ENCODE measurements around the gene ZC3HAV1L. TPM values are rescaled to one million over a fixed set of nuclear protein-coding genes. Genes with fewer than 3 reads are reported as not detected.

The ZC3HAV1L gene
- total and polyA plus RNA-seq, 2 of the 8 experiments (the other 6 are each of a cell fraction or from before 2014, with no cell fraction given): 5.2 to 7.0 TPM

- no peak overlapping the region for H3K18ac ChIP-seq (ENCODE audit: extremely low read depth, low read length)
- TF ChIP-seq SRF (IDR thresholded peaks at IDR 0.05; ENCODE audit: low read depth, low read length) (no peak), CBX5 (IDR thresholded peaks at IDR 0.05; ENCODE audit: low read depth, low read length) (no peak), HDAC6 (IDR thresholded peaks at IDR 0.05; ENCODE audit: low read depth, low read length) (no peak), BRCA1 (IDR thresholded peaks at IDR 0.05; ENCODE audit: low read depth, low read length) (no peak), RFX5 (IDR thresholded peaks at IDR 0.05; ENCODE audit: borderline replicate concordance, low read depth, low read length) (no peak), TAF1 (IDR thresholded peaks at IDR 0.05; ENCODE audit: low read depth, low read length) (no peak), CHD1 (IDR thresholded peaks at IDR 0.05; ENCODE audit: low read depth, low read length) (no peak), JUN (IDR thresholded peaks at IDR 0.05; ENCODE audit: low read depth, low read length) (no peak), POLR2AphosphoS5 (IDR thresholded peaks at IDR 0.05; ENCODE audit: low read depth, low read length) (no peak), RAD21 (IDR thresholded peaks at IDR 0.05 in 1 of 2, conservative IDR thresholded peaks at IDR 0.05 in 1 of 2; ENCODE audit: low read depth in 2 of 2, low read length in 2 of 2) (no peak), PHF8 (conservative IDR thresholded peaks at IDR 0.05; ENCODE audit: low read depth, low read length) (no peak), ATF2 (IDR thresholded peaks at IDR 0.05; ENCODE audit: low read length) (no peak), MAFK (IDR thresholded peaks at IDR 0.05; ENCODE audit: low read depth, low read length) (no peak), SP1 (IDR thresholded peaks at IDR 0.05; ENCODE audit: low read depth, low read length) (no peak)
These were observed 37.0 kb upstream of the ZC3HAV1L start for GRCh38 chr7:139072796-139073195.

More at GRCh38 chr7:139072796-139073195, 37.0 kb upstream of the ZC3HAV1L start:
- no peaks in the 10 kb centered on the region for H3K27me3 ChIP-seq (replicated peaks in 1 of 4; ENCODE audit: control insufficient read depth in 3 of 4, extremely low read depth in 1 of 4, insufficient read depth in 3 of 4, low read length in 3 of 4)
- no peak overlapping the region for H3K23ac ChIP-seq (ENCODE audit: insufficient read length)
- no peak overlapping the region for H2BK15ac ChIP-seq (ENCODE audit: low read length)
- no peak overlapping the region for H2BK120ac ChIP-seq (replicated peaks; ENCODE audit: low read depth, low read length)
- H3K4me1 ChIP-seq (replicated peaks in 1 of 4; ENCODE audit: control insufficient read depth in 3 of 4, insufficient read depth in 4 of 4, low read length in 3 of 4): peaks cover 0 to 2% (median 0%) of the 10 kb centered on the region in 4 experiments; a peak in 2 of 7 replicates
- H3K9ac ChIP-seq (replicated peaks in 1 of 4; ENCODE audit: extremely low read depth in 1 of 4, low read depth in 3 of 4, low read length in 3 of 4): no peak overlapping the region
- H3K23me2 ChIP-seq (ENCODE audit: low read depth, low read length): no peaks in the 10 kb centered on the region
- H3K9me3 ChIP-seq (ENCODE audit: insufficient read depth in 2 of 2, low read depth in 1 of 2, low read length in 1 of 2): no peaks in the 10 kb centered on the region
- ChIA-PET CTCF (ENCODE audit: partially characterized antibody) (interaction anchor here (0.6 to 1.4 kb wide), 3 partner anchors 9 to 186 kb away, joined by 3 read pairs; no protein-coding TSS in a partner anchor), POLR2A (ENCODE audit: partially characterized antibody) (no interaction called here)
- no peak overlapping the region for H3K4me3 ChIP-seq (ENCODE audit: extremely low read depth in 1 of 4, insufficient read depth in 2 of 4, low read depth in 3 of 4, low read length in 4 of 4)
- no peaks in the 10 kb centered on the region for H3K79me1 ChIP-seq (ENCODE audit: low read depth, low read length)
- H4K20me1 ChIP-seq (replicated peaks in 1 of 2; ENCODE audit: control insufficient read depth in 1 of 2, insufficient read depth in 2 of 2, low read length in 2 of 2): no peaks in the 10 kb centered on the region
- no peak overlapping the region for H3K4me2 ChIP-seq (ENCODE audit: insufficient read depth in 1 of 2, low read depth in 2 of 2, low read length in 2 of 2)
- H2BK5ac ChIP-seq (ENCODE audit: low read depth, low read length): no peak overlapping the region
- H2AFZ ChIP-seq (ENCODE audit: low read length): no peak overlapping the region
- no peak overlapping the region for H3K4ac ChIP-seq (replicated peaks; ENCODE audit: insufficient read length, low read depth, low read length)
- no peaks in the 10 kb centered on the region for H3K79me2 ChIP-seq (ENCODE audit: control insufficient read depth in 1 of 2, insufficient read depth in 2 of 2, low read length in 2 of 2)
- H4K5ac ChIP-seq (ENCODE audit: insufficient read length, low read depth, low read length): no peak overlapping the region
- DNase-seq (ENCODE audit: low read depth in 1 of 2, low spot score in 2 of 2) (no peak), FAIRE-seq (no peak)
- H4K8ac ChIP-seq (ENCODE audit: extremely low read depth, insufficient read depth, low read length): no peak overlapping the region
- no peak overlapping the region for H3K27ac ChIP-seq (ENCODE audit: low read depth, low read length)
- no peak overlapping the region for H3K56ac ChIP-seq (replicated peaks; ENCODE audit: insufficient read length, low read depth, low read length)
- no peak overlapping the region for H3K14ac ChIP-seq (ENCODE audit: insufficient read length)
- no peak overlapping the region for H2AK5ac ChIP-seq (ENCODE audit: low read depth, low read length)
- WGBS, 2 experiments (ENCODE audit: extremely low coverage in 1 of 2, insufficient coverage in 1 of 2, insufficient read length in 1 of 2, insufficient replicate concordance in 2 of 2, low coverage in 1 of 2, low lambda C conversion rate in 2 of 2, missing lambda C conversion rate in 1 of 2): 92% methylated on average over 8 of the region's 8 CpGs; no CpG with 5 or more reads in 1 of the 2 experiments
- H2BK12ac ChIP-seq (ENCODE audit: low read depth, low read length): no peak overlapping the region
- peaks cover 5 to 44% (median 23%) of the 10 kb centered on the region in 4 experiments; a peak in 6 of 8 replicates for H3K36me3 ChIP-seq (ENCODE audit: control insufficient read depth in 2 of 4, insufficient read depth in 4 of 4, low read length in 3 of 4)
- H4K91ac ChIP-seq (replicated peaks; ENCODE audit: insufficient read length, low read length): no peak overlapping the region
- H2BK20ac ChIP-seq (ENCODE audit: low read length): no peak overlapping the region
